Liver (tissue), 3 donors: ENCODE measurements around the gene RLBP1.

ENCODE experiments used
- CTCF ChIP-seq: fragments of 150-350 bp; IDR thresholded peaks from 2 replicates; pipeline ENCODE4 v1.5.1; 2017; ENCODE audit warnings: improper control_type of control experiment, low read depth, low read length; ENCODE audit not compliant: missing input control
- EGR1 ChIP-seq, 2 donors: IDR thresholded peaks; 2 replicates each; pipeline ENCODE4 v1.6.1; 2016 to 2018; ENCODE audit warnings: antibody characterized with exemption in 2 of 2, low read depth in 2 of 2
- JUND ChIP-seq, 2 donors: IDR thresholded peaks; 2 replicates each; pipeline ENCODE4 v1.6.1; 2016; ENCODE audit warnings: antibody characterized with exemption in 2 of 2
- RAD21 ChIP-seq, 2 donors: IDR thresholded peaks; 2 replicates each; pipeline ENCODE4 v1.6.1; 2016; ENCODE audit warnings: antibody characterized with exemption in 2 of 2, mild to moderate bottlenecking in 2 of 2
- TF ChIP-seq, protein P1 (sequence below): IDR thresholded peaks from 2 replicates; pipeline ENCODE4 v1.6.1; 2016; ENCODE audit warnings: antibody characterized with exemption, mild to moderate bottlenecking
- TF ChIP-seq, protein P2 (sequence below): IDR thresholded peaks from 2 replicates; pipeline ENCODE4 v1.6.1; 2016; ENCODE audit warnings: antibody characterized with exemption
- donor health status: healthy.
- donor health status: healthy.

- TF ChIP-seq, protein P1, sequence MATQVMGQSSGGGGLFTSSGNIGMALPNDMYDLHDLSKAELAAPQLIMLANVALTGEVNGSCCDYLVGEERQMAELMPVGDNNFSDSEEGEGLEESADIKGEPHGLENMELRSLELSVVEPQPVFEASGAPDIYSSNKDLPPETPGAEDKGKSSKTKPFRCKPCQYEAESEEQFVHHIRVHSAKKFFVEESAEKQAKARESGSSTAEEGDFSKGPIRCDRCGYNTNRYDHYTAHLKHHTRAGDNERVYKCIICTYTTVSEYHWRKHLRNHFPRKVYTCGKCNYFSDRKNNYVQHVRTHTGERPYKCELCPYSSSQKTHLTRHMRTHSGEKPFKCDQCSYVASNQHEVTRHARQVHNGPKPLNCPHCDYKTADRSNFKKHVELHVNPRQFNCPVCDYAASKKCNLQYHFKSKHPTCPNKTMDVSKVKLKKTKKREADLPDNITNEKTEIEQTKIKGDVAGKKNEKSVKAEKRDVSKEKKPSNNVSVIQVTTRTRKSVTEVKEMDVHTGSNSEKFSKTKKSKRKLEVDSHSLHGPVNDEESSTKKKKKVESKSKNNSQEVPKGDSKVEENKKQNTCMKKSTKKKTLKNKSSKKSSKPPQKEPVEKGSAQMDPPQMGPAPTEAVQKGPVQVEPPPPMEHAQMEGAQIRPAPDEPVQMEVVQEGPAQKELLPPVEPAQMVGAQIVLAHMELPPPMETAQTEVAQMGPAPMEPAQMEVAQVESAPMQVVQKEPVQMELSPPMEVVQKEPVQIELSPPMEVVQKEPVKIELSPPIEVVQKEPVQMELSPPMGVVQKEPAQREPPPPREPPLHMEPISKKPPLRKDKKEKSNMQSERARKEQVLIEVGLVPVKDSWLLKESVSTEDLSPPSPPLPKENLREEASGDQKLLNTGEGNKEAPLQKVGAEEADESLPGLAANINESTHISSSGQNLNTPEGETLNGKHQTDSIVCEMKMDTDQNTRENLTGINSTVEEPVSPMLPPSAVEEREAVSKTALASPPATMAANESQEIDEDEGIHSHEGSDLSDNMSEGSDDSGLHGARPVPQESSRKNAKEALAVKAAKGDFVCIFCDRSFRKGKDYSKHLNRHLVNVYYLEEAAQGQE, result no peak
- TF ChIP-seq CTCF (no peak), EGR1 (IDR thresholded peaks at IDR 0.05; ENCODE audit: low read depth in 2 of 2) (no peak), RAD21 (IDR thresholded peaks at IDR 0.05) (no peak), JUND (IDR thresholded peaks at IDR 0.05) (no peak)
- TF ChIP-seq, protein P2, sequence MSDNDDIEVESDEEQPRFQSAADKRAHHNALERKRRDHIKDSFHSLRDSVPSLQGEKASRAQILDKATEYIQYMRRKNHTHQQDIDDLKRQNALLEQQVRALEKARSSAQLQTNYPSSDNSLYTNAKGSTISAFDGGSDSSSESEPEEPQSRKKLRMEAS, result no peak
These were observed 17.6 kb downstream of the RLBP1 start for GRCh38 chr15:89203705-89204273.
